EL (cell line): ENCODE measurements around the gene CTBP2.

Experiments
- DNase-seq: peaks from one replicate; pipeline ENCODE4 v3.0.0-alpha.2; 2016

The CTBP2 gene

DNA sequence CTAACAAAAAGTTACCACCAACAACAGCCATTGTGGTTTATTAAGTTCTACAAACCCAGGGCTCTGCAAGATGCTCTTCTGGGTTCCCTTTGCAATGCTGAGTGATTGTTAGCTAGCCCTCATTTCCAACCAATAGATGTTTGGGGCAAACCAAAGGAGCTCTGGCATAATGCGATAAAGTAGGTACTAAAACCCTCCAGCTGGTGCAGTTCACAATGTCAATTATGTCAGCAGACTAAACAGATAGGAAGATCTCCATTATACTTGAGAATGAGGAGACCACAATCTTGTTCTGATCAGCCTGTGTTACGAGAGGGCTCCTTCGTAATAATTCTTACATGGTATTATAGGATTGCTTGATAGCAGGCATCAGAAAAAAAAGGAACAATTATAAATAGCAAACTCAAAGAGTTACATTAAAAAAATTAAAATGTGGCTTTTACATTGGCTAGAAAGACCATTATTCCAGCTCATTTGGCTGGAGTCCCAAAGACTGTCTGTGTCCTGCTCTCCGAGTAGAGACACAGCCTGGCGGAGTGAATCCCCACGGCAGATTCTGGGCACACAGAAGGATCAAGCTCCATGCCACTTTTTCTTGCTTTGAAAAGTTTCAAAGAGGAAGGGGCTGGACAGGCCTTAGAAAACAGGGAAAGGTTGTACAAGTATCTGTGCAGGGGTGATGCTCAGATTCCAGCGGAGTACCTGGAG lies 124.6 kb downstream of the CTBP2 start:
- no peak for DNase-seq

- DNase-seq: peak; percentile 96
Measured at GRCh38 chr10:125035136-125035535, 125.2 kb downstream of the CTBP2 start.

DNA sequence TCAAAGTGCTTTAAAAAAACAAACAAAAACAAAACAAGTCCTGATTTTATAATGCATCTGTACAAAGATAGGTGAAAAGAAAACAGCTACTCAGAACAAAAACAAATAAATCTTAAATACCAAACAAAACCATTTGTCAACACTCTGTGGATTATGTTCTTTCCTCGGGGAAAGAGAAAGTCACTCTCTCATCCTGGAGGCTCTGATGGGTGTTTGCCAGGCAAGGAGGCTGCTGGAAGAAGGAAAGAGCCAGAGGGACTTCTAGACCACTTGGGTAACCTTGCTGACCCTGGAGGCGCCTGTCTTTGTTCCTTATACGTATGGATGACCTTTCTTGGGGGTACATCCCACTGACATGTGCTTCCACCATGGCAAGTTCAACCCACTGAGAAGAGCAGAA lies 125.7 kb downstream of the CTBP2 start:
- peak; percentile 44 for DNase-seq

GRCh38 chr10:125033146-125033924 lies 127.0 kb downstream of the CTBP2 start:
- no peak for DNase-seq

GRCh38 chr10:125032474-125033020 lies 127.8 kb downstream of the CTBP2 start:
- no peak for DNase-seq

DNA sequence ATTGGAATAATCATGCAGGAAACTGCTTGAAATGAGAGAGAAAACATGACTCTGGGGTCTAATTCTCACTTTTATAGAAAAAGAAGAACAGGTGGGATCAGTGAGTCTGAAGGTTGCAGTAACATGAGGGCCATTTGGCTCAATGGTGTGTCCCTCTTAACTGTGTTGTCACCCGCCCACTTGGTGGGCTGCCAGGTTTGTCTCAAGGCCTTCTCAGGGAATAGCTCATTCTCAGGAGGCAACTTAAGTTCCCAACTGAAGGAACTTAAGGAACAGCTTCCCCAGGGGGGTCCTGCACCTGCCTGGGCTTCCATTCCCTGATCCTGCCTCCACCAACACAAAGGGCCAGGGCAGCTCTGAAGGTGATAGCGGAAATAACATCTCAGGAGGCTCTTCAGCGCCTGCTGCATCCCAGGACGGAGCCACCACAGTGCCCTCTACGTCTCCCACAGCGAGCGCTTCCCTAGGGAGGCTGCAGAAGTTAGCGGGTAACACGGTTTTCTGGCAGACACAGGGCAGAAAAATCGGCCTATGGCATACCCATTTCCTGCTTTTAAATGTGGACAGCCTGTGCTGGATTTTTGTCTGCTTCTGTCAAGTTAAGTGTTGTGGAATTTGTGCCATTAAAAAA lies 129.7 kb downstream of the CTBP2 start:
- DNase-seq: no peak

DNA sequence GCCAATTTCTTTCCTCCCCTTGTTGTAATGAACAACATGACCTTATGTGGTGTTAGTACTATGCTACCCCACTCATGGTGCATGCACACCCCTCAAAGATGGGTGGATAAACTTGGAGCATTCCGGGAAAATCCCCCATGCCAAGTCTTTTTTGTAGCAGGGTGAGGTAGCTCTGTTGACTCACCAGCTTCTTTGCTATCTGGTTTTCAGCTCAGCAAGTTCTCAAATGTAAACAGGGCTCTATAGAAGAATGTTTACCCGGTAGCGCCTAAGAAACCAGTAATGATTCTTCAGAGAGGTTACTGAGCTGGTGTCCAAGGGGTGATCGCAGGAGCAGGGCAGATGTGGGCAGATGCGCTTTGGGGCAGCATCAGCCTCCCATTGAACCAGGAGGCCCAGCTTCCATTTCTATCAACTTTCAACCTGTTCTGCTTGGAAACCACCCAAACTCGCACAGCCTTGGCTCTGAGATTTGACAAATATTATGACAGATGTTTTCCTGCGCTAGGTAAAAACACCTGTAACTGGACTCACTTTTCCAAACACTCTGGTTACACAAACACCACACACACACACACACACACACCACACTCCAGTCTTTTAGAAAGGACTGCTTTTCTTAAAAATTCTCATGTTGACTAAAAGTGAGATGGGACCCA lies 130.7 kb downstream of the CTBP2 start:
- peak; percentile 52 for DNase-seq

DNA sequence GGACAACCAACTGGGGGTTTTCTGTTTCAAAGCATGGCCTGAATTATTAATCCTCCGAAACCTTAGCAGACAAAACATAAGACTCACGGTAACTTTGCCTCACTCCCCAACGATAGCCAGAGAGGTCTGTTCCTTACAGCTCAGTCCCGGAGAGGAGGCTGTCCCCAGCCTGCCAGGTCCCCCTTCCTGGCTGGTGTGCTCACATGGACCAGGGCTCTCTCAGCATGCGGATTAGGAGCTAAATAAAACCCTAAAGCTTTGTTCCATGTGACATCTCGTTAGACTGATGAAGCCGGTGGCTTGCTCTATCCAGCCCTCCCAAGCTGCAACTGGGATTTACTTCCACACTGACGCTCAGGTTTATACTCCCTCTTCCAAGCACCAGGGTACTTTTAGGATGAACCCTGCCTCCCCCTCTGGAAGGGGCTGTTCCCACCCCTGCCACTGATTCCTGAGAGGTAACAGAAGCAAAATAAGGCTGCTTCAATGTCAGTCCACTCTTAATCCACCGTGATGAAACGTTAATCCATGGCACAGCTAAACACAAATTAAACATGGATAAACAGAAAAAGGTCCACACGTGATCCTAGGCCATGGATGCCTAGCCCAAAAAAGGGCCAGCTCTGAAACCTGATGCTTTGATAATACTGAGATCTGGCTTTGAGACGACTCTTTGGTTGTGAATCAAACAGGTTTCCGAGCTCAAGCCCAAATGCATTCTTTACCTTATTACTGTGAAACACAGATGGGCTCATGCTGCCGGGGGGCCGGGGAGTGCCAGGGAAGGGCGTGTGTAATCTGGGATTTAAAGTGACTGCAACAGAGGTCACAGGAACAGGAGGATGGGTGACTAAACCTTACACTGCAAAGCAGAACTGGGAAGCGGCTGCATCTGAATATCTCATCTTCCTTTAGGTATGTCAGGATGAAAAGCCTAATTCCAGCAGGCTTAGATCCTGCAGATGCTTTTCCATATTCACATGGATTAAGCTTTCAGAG lies 132.2 kb downstream of the CTBP2 start:
- DNase-seq: peak; percentile 64

GRCh38 chr10:125026974-125027735 lies 133.2 kb downstream of the CTBP2 start:
- no peak for DNase-seq

DNA sequence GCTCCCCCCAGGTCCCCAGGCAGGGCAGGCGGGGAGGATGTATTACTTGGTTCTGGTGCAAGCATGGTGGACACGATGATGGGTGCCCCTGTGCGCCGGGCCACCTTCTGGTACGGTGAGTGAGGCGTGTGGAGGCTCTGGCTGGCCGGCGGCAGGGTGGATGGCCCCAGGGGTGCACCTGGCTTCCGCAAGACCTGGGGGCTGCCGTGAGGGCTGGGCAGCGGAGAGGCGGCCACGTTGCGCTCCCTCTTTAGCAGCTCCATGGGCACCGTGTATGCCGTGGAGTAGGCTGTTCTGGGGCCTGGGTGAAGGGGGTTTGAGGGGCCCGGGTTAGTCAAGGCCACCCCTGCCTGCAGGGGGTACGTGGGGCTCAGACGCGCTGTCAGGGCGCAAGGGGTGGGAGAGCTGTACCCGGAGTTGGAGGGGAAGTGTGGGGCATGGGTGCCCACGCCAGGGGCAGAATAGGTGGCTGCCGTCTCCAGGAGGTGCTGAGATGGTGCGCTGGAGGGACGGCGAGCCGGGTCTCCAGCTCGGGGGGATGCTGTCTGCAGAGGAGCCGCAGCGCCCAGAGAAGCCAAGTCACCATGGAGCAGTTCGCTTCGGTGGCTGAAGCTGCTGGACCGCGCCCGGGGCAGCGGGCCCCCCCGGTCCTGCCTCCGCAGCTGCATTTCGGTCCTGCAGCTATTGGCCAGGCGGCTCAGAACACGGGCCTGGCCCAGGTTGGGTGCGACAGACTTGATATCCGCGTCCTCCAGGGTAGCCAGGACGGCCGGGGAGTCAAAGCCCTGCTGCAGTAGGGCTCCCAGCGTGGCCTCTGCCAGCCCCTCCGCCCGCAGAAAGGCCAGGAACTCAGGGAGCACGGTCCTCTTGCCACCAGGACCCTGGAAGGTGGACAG lies 134.1 kb downstream of the CTBP2 start:
- no peak for DNase-seq

DNA sequence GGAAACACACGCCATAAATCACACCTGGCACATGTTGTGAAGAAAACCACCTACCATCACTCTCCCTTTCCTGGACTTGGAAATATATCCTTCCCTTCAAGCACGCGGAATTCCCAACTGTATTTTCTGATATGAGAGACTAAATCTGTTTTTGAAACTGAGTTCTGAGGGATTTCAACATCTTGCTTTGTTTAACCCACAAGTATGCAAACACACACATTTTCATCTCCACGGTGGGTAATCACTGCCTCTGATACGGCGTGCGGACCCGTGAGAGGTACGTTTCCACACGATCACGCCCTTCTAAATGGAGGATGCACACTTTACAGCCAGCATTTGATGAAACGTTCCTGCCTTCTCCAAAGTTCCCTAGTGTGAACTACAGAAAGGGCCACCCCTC lies 135.0 kb downstream of the CTBP2 start:
- no peak for DNase-seq

DNA sequence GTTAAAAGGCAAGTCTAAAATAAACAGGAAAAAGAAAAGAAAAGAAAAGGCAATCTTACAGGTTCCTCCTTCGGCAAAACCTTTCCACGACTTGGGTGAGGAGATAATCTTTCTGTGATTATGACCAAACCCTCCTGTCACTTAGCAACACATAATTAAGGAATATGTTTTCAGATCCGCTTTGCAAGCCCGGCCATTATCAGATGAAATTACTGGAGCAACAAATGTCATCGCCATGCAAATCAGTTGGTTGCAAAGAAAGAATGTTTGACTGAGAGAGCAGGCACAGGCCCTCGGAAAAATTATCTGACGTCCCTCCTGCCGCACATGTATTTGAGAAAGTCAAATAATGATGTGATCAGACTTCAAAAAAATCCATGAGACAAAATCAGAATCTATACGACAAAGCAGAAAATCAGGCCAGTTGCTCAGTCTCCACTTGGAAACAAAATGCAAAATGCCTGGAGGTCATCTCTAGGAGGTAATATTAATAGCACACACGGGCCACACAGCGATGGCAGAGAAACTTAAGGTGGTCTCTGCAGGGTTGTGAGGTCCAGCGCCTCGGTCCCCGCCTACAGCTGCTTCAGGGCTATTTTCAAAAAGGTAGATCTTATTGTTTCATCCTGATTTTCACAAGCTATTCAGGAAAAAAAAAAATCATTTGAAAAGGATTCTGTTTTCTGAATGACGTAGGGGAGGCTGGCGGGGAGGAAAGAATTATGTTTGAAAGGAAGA lies 135.7 kb downstream of the CTBP2 start:
- DNase-seq: no peak

- DNase-seq: no peak
Measured at GRCh38 chr10:125023862-125024496, 136.4 kb downstream of the CTBP2 start.

DNA sequence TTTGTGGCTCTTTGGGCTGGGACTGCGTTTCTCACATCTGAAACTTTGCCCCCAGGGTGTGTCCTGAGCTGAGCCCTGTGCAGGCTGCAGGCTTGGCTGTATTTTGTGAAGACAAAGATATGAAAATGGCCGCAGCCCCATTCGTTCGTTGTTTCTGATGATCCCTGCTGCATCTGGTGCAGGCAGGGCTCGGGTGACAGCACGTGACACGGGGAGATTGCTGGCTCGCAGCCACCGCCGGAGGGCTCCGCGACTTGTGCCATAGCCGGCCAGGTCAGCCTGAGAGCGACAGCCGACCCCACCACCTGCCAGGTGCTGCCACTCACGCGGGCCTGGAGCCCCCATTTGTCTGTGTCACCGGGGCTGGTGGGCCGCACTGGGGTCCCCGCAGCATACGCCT lies 137.1 kb downstream of the CTBP2 start:
- DNase-seq: no peak

- DNase-seq: no peak
Measured at GRCh38 chr10:125022671-125023070, 137.7 kb downstream of the CTBP2 start.

DNA sequence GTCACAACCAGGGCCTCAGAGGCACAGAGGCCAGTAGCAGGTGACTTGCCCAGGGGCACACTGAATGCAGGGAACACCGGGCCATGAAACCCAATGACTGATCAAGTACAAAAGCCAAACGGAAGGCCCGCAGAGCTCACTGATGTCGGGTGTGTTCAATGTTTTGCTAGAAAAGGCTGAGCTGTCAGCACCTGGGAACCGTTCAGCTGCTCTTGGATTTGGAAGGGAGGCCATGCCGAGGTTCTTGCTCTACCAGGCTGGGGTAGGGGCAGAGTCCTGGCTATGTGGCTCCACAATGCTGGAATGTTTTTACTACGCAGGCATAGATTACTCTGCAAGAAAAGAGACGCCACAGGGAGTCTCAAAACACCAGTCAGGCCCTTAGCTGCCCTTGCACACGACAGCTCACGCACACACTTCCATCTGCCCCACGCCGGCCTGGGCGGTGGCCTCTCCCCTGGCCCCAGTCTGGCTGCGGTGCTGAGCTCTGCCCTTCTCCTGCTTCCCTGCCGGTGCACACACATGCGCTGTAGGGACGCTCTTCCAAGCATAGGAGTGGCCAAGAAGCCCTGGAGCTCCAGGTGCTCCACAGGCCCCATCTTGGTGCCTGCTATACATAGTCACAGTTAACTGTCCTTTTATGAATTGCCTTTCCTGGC lies 138.5 kb downstream of the CTBP2 start:
- DNase-seq: no peak

DNA sequence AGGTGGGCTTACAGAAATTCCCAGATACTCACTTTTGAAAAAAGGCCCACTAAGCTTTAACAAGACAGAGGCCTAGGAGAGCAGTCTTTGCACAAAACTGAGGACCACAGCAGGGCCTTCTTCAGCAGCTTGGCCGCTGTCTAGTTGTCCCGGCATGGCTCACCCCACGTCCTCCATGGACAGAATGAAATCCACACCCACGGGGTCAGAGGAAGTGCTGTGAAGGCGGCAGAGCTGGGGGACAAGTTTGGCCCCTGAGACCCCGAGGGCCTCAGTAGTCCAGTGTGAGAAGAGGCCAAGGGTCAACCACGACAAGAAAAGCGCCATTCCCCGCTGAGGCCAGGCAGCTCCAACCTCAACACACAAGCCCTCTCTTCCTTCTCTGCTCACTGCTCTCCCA lies 139.5 kb downstream of the CTBP2 start:
- no peak for DNase-seq

- DNase-seq: no peak
Measured at GRCh38 chr10:125020386-125020785, 140.0 kb downstream of the CTBP2 start.
